Pancreas (tissue), 10 donors: Measurements from ENCODE around the gene LTV1. TPM values are rescaled to one million over a fixed set of nuclear protein-coding genes. Genes with fewer than 3 reads are reported as not detected.

Source experiments
- ATAC-seq, 4 donors: fragments of 200-7000 bp; cut with Tn5 transposase; one replicate each; pipeline versions ENCODE4 v1.8.0 to v1.9.1; 2020; ENCODE audit warnings: mild to moderate bottlenecking in 4 of 4, moderate library complexity in 4 of 4
- DNase-seq, 6 donors: peaks; one replicate each; pipeline ENCODE4 v3.0.0-alpha.2; 2020
- FAIRE-seq: peaks from 2 replicates; lab custom pipeline; 2012; peaks lifted over from hg19 to GRCh38; lab: Jason Lieb, UNC
- H3K27ac ChIP-seq, 4 donors: fragments of 200-600 bp; sonication (generic); 1 replicate in 3 of 4; 2 replicates in 1 of 4; pipeline versions ENCODE4 v1.5.0 to v1.8.0; 2020
- H3K27me3 ChIP-seq, 4 donors: fragments of 200-600 bp; one replicate each; pipeline ENCODE4 v1.8.0; 2021
- H3K36me3 ChIP-seq, 3 donors: fragments of 200-600 bp; sonication (generic) in 1 of 3; one replicate each; pipeline versions ENCODE4 v1.5.0 to v1.8.0; 2020 to 2021
- H3K4me1 ChIP-seq, 3 donors: fragments of 200-600 bp; one replicate each; pipeline ENCODE4 v1.8.0; 2021
- H3K4me3 ChIP-seq, 4 donors: fragments of 200-600 bp; sonication (generic) in 2 of 4; one replicate each; pipeline versions ENCODE4 v1.5.0 to v1.8.0; 2020 to 2021
- H3K9me3 ChIP-seq, 4 donors: fragments of 200-600 bp; one replicate each; pipeline ENCODE4 v1.8.0; 2021
- CTCF ChIP-seq, 4 donors: fragments of 200-600 bp; sonication (generic) in 3 of 4; IDR thresholded peaks; one replicate each; pipeline versions ENCODE4 v1.5.0 to v1.8.0; 2021; ENCODE audit warnings: antibody characterized with exemption in 4 of 4
- WGBS, 2 donors: extraction: QIAGEN DNeasy Blood & Tissue Kit; methylation state at CpG; one replicate each; pipeline ENCODE4 v1.1.7; 2013; 5-methylcytosine and 5-hydroxymethylcytosine counted together
- intact Hi-C, 3 donors: fragments of 100-400 bp; cut with DNase I; formaldehyde crosslinking; loops; one replicate each; pipeline versions ENCODE4 v1.11.1 to v1.14.2; 2022
- polyA plus RNA-seq, 2 donors: library from polyadenylated mRNA; stranded (reverse); fragments of 200-250 nt; gene quantifications; one replicate each; pipeline ENCODE4 v1.2.3, GENCODE V29; 2013
- total RNA-seq, 6 donors: library from RNA; stranded (reverse); fragmentation: NEBNext Ultra II Directional in 4 of 6; extraction: Animal tissue kit (Norgen Biotek cat#: 25700) in 4 of 6; gene quantifications; one replicate each; pipeline versions ENCODE4 v1.2.1 to v1.2.4, GENCODE V29; 2021 to 2023
- donor health status: healthy with polysubstance abuse.
- donor health status: DM: no; HTN: no; CAD: no; lungs with moderate emphysema.
- donor health status: DM: no; HTN: no; CAD: no.
- donor health status: control.
- donor health status: control.
- donor health status: Bipolar disorder and iron deficiency.
- donor health status: DM: yes; HTN: yes; CAD: no.
- donor health status: DM: no; HTN: no; CAD: no.
- donor health status: DM: no; HTN: no; CAD: no.
- donor health status: DM: yes; HTN: yes; CAD: no.

The LTV1 gene
- total and polyA plus RNA-seq, 8 donors: 6.5 to 16.6 (median 9.4) TPM

- ATAC-seq (no peak), FAIRE-seq (no peak), DNase-seq (no peak)
- intact Hi-C loops: no loop called here
- no peak for TF ChIP-seq CTCF (IDR thresholded peaks at IDR 0.05)
- H3K4me3 ChIP-seq: no peak overlapping the region
- H3K36me3 ChIP-seq: no peaks in the 10 kb centered on the region
- H3K4me1 ChIP-seq: no peaks in the 10 kb centered on the region
- WGBS, 2 donors: 91% methylated on average over 3 of the region's 3 CpGs; no CpG with 5 or more reads in 1 of the 2 donors
- no peak overlapping the region for H3K27ac ChIP-seq
- H3K27me3 ChIP-seq: no peaks in the 10 kb centered on the region
- H3K9me3 ChIP-seq: no peaks in the 10 kb centered on the region
These were observed 35.2 kb downstream of the LTV1 start for GRCh38 chr6:143878272-143878760.

GRCh38 chr6:143880412-143880811 is 37.3 kb downstream of the LTV1 start:
- FAIRE-seq (no peak), DNase-seq (no peak), ATAC-seq (no peak)
- Histone ChIP-seq H3K9me3 (no peaks in the 10 kb centered on the region), H3K4me3 (no peak overlapping the region), H3K36me3 (no peaks in the 10 kb centered on the region), H3K4me1 (no peaks in the 10 kb centered on the region), H3K27ac (no peak overlapping the region), H3K27me3 (no peaks in the 10 kb centered on the region)
- 76 to 79% methylated on average over 2 of the region's 2 CpGs for WGBS, 2 donors
- TF ChIP-seq CTCF (IDR thresholded peaks at IDR 0.05): no peak
- intact Hi-C loops: no loop called here

GRCh38 chr6:143882401-143882930 is 39.3 kb downstream of the LTV1 start:
- no peaks in the 10 kb centered on the region for H3K4me1 ChIP-seq
- 69 to 70% methylated on average over 2 of the region's 2 CpGs for WGBS, 2 donors
- H3K27ac ChIP-seq: no peak overlapping the region
- ATAC-seq (no peak), FAIRE-seq (no peak), DNase-seq (no peak)
- intact Hi-C loops: no loop called here
- H3K9me3 ChIP-seq: no peaks in the 10 kb centered on the region
- H3K36me3 ChIP-seq: no peaks in the 10 kb centered on the region
- no peak for TF ChIP-seq CTCF (IDR thresholded peaks at IDR 0.05)
- no peak overlapping the region for H3K4me3 ChIP-seq
- H3K27me3 ChIP-seq: no peaks in the 10 kb centered on the region

GRCh38 chr6:143884216-143884900 is 41.2 kb downstream of the LTV1 start:
- Histone ChIP-seq H3K36me3 (no peaks in the 10 kb centered on the region), H3K9me3 (no peaks in the 10 kb centered on the region), H3K27ac (no peak overlapping the region), H3K27me3 (no peaks in the 10 kb centered on the region), H3K4me3 (no peak overlapping the region), H3K4me1 (no peaks in the 10 kb centered on the region)
- no peak for TF ChIP-seq CTCF (IDR thresholded peaks at IDR 0.05)
- no peak for FAIRE-seq
- whole genome bisulfite sequencing, 2 donors: 73 to 75% methylated on average over 7 of the region's 7 CpGs
- ATAC-seq: no peak
- intact Hi-C loops: no loop called here
- no peak for DNase-seq

- TF ChIP-seq CTCF (IDR thresholded peaks at IDR 0.05): no peak
- H3K4me1 ChIP-seq: no peaks in the 10 kb centered on the region
- ATAC-seq (no peak), FAIRE-seq (no peak), DNase-seq (no peak)
- intact Hi-C loops: no loop called here
- no peak overlapping the region for H3K4me3 ChIP-seq
- no peak overlapping the region for H3K27ac ChIP-seq
- no peaks in the 10 kb centered on the region for H3K36me3 ChIP-seq
- 97 to 100% methylated on average over 1 of the region's 1 CpG for WGBS, 2 donors
- no peaks in the 10 kb centered on the region for H3K9me3 ChIP-seq
- H3K27me3 ChIP-seq: no peaks in the 10 kb centered on the region
These were observed 42.0 kb downstream of the LTV1 start for GRCh38 chr6:143885116-143885515.
